Lower leg skin (tissue), 3 donors: ENCODE data around the gene PGM5.
"Not testable (repeated sequence)": the region's sequence is repeated elsewhere in the genome, so short reads cannot be mapped to it uniquely, and the experiment has no call there.

ENCODE experiments used
- CTCF ChIP-seq, 3 donors: fragments of 450-650 bp; IDR thresholded peaks; one replicate each; pipeline ENCODE4 v1.5.1; 2016; ENCODE audit warnings: antibody characterized with exemption in 3 of 3, mild to moderate bottlenecking in 3 of 3, moderate library complexity in 2 of 3
- POLR2A ChIP-seq, 2 donors: fragments of 450-650 bp; IDR thresholded peaks; one replicate each; pipeline ENCODE4 v1.6.1; 2016 to 2017; ENCODE audit warnings: antibody characterized with exemption in 2 of 2, mild to moderate bottlenecking in 1 of 2, moderate library complexity in 1 of 2

DNA sequence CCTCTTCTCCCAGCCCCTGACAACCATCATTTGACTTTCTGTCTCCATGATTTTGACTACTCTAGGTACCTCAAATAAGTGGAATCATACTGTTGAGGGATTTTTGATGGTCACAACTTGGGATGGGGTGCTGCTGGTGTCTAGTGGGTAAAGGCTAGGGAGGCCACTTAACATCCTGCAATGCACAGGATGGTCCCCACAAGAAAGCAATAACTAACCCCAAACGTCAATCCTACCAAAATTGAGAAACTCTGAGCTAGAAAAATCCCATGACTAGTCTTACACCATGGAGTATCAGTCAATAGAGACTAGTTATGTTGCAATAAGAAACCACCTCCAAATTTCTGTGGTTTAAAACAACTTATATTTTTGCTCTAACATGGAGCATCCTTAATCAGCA lies 24.3 kb upstream of the PGM5 start:
- not testable (repeated sequence) for TF ChIP-seq CTCF, POLR2A (IDR thresholded peaks at IDR 0.05)
